ENCODE measurements around the gene PAF1. TPM values are rescaled to one million over a fixed set of nuclear protein-coding genes. Genes with fewer than 3 reads are reported as not detected.

PAF1 gene
- total RNA-seq, 1 donor: 68.4 TPM

- peak; percentile 79 to 87 (median 86) for DNase-seq (ENCODE audit: low read depth in 2 of 3, low spot score in 2 of 3)
Measured at GRCh38 chr19:39406656-39407409, 15.9 kb upstream of the PAF1 start, which contains the start of gene ZFP36. Gene ZFP36, plus strand, starts transcription at chr19:39406847. Its CDS starts 58 bp downstream, at chr19:39406905.

GRCh38 chr19:39405958-39406655 is 15.2 kb upstream of the PAF1 start:
- peak; percentile 78 to 85 (median 84) for DNase-seq (ENCODE audit: low read depth in 2 of 3, low spot score in 2 of 3)

DNA sequence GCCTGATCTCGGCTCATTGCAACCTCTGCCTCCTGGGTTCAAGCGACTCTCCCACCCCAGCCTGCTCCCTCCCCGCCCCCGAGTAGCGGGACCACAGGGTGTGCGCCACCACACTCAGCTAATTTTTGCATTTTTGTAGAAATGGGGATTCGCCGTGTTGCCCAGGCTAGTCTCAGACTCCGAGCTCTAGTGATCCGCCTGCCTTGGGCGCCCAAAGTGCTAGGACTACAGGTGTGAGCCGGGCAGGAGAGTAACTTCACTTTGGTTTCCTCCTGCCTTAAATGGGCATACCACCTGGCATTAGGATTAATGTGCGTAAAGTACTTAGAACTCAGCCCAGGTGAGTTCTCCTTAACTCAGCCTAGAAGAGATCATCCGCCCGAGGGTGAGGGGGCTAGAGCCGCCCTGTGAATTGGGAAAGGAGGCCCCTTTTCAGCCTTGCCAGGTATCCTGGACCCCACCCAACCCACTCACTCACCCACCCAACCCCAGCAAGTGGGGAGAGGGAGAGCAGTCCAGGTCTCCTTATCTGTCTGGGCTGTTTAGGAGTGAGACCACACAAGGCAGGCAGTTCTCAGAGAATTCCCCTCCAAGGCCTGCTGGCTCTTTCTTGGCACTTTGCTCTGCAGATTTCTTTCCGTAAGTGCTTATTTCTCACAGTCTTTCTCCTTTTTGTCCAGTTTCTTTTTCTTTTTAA is 14.5 kb upstream of the PAF1 start:
- DNase-seq (ENCODE audit: low read depth in 2 of 3, low spot score in 2 of 3): no peak

GRCh38 chr19:39403331-39404312 is 12.7 kb upstream of the PAF1 start:
- DNase-seq (ENCODE audit: low read depth in 2 of 3, low spot score in 2 of 3): peak; percentile 89 to 99 (median 99)

- DNase-seq (ENCODE audit: low read depth in 2 of 3, low spot score in 2 of 3): peak; percentile 54 to 95 (median 91)
Measured at GRCh38 chr19:39402346-39403300, 11.7 kb upstream of the PAF1 start.

- DNase-seq (ENCODE audit: low read depth in 2 of 3, low spot score in 2 of 3): peak in 2 of 3 donors; percentile 31 to 79
Measured at GRCh38 chr19:39401549-39402345, 10.8 kb upstream of the PAF1 start.

GRCh38 chr19:39401070-39401548 is 10.2 kb upstream of the PAF1 start:
- no peak for DNase-seq (ENCODE audit: low read depth in 2 of 3, low spot score in 2 of 3)

DNA sequence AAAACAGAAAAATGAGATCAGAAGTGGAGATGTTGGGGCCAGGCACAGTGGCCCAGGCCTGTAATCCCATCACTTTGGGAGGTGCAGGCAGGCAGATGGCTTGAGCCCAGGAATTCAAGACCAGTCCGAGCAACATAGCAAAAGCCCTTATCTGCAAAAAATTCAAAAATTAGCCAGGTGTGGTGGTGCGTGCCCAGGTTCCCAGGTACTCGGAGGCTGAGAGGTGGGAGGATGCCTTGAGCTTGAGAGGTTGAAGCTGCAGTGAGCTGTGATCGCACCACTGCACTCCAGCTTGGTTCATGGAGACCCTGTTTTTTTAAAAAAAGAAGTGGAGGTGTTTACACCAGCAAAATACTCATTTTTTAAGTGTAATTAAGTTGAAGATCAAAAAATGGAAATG is 9.2 kb upstream of the PAF1 start:
- DNase-seq (ENCODE audit: low read depth in 2 of 3, low spot score in 2 of 3): no peak

DNA sequence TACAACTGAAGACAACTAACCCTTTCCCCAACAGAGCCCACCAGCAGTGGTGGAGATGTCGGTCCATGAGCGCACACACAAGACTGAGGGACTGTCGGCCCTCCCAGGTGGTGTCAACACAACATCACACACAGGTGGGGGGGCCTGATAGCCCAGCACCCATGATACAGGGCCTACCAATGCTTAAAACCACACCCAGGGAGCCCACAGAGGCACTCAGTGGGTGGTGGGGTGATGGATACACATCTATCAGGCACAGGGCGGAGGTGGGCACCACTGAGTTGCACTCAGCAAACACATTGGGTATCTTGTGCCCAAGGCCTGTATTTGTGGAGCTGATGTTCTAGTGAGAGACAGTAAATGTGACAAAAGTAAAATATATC is 8.8 kb upstream of the PAF1 start:
- DNase-seq (ENCODE audit: low read depth in 2 of 3, low spot score in 2 of 3): no peak

- peak in 1 of 3 donors; percentile 28 for DNase-seq (ENCODE audit: low read depth in 2 of 3, low spot score in 2 of 3)
Measured at GRCh38 chr19:39398297-39398864, 7.5 kb upstream of the PAF1 start.

GRCh38 chr19:39397360-39398296 is 6.7 kb upstream of the PAF1 start:
- peak; percentile 85 to 93 (median 88) for DNase-seq (ENCODE audit: low read depth in 2 of 3, low spot score in 2 of 3)

DNA sequence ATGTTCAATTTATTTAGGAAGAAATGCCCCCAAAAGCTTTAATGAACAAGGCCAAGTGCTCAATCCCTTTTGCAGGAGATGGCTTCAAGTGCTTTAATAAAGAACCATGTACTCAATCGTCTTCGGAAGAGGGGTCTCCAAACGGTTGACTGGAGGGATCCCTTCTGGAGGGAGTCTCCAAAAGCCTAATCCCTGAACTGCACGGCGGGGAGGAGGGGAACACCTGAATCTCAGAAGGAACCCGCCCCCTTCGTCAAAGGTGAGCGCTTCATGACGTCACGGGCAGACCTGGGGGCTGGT is 505 bp downstream of the PAF1 start:
- DNase-seq (ENCODE audit: low read depth in 2 of 3, low spot score in 2 of 3): no peak

- DNase-seq (ENCODE audit: low read depth in 2 of 3, low spot score in 2 of 3): no peak
Measured at GRCh38 chr19:39389631-39390414, 1.1 kb downstream of the PAF1 start.

GRCh38 chr19:39388657-39389056 is 2.2 kb downstream of the PAF1 start:
- no peak for DNase-seq (ENCODE audit: low read depth in 2 of 3, low spot score in 2 of 3)

DNA sequence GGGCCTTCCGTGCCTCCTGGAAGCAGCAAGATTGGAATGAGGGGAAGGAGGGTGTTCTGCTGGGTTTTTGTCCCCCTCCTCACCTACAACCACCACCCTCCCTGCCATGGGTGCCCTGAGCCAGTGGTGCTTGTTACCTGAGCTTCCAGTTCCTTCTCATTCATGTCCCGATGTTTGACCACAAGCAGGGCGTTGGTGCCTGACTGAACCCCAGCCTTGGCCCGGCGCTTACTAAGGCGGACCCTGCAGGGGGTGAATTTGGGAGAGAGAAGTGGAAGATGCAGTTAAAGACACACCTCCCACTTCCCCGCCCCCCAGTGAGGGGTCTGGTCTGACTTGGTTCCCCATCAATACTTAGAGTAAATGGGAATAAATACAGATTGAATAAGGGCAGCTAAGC is 4.3 kb downstream of the PAF1 start:
- DNase-seq (ENCODE audit: low read depth in 2 of 3, low spot score in 2 of 3): no peak

All from hematopoietic multipotent progenitor cell (in vitro differentiated cells).